ENCODE data around the gene SMPX.

SMPX gene

DNA sequence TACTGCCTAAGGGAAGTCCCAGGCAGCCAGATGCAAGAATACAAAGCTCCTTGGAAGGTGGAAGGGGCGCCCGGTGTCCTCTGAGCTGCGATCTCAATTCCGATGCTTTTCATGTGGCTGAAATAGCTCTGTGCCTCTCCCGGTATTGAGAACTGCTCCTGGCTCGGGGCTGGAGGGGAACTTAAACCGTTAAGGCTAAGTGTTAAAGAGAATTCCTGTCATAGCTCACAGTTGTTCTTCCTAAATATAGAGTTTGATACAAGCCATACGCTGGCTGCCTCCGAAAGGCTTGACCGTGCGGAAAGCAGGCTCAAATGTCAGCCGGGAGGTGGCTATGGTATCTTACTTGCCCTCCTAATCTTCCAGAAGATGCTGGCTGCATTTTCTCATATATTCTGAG is at the start of gene SMPX:
SMPX (minus strand) TSS at position 157 of the 400 bp plus-strand sequence. CDS start 3,826 bp downstream, outside the sequence.
- no peaks in the 10 kb centered on the region for H3K4me1 ChIP-seq (ENCODE audit: control insufficient read depth in 2 of 2, insufficient read depth in 2 of 2, low read length in 2 of 2)
- H3K9me3 ChIP-seq (ENCODE audit: control insufficient read depth in 2 of 2, low read length in 2 of 2): no peaks in the 10 kb centered on the region
- H3K36me3 ChIP-seq (ENCODE audit: control insufficient read depth in 2 of 2, insufficient read depth in 2 of 2, low read length in 2 of 2): no peaks in the 10 kb centered on the region
- no peak within 1 kb of the TSS for H3K9ac ChIP-seq (ENCODE audit: low read depth in 1 of 2, low read length in 2 of 2)
- no peak within 1 kb of the TSS for H3K27ac ChIP-seq (ENCODE audit: low read depth in 2 of 2, low read length in 2 of 2)
- H3K4me3 ChIP-seq (ENCODE audit: low read length in 2 of 2): no peak within 1 kb of the TSS
- H3K27me3 ChIP-seq (ENCODE audit: control insufficient read depth in 2 of 2, insufficient read depth in 2 of 2, low read length in 2 of 2): peaks cover 0 to 5% of the 10 kb centered on the region in 2 donors

DNA sequence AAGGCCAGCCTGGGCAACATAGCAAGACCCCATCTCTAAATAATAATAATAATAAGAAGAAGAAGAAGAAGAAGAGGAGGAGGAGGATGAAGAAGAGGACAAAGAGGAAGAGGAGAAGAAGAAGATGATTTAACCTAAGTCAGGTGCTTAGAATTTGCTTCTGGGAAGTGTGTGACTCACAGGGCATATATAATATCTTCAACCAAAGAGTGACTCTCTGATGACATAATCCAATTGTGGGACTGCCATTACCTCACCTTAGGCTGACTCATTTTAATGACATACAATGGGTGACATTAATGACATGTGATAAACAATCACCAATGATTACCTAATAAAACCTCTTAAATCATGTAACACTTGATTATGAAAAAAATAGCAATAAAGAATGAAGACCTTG is 48.8 kb upstream of the SMPX start:
- H3K27ac ChIP-seq (ENCODE audit: low read depth in 2 of 2, low read length in 2 of 2): no peak overlapping the region
- H3K4me1 ChIP-seq (ENCODE audit: control insufficient read depth in 2 of 2, insufficient read depth in 2 of 2, low read length in 2 of 2): no peaks in the 10 kb centered on the region
- no peaks in the 10 kb centered on the region for H3K27me3 ChIP-seq (ENCODE audit: control insufficient read depth in 2 of 2, insufficient read depth in 2 of 2, low read length in 2 of 2)

DNA sequence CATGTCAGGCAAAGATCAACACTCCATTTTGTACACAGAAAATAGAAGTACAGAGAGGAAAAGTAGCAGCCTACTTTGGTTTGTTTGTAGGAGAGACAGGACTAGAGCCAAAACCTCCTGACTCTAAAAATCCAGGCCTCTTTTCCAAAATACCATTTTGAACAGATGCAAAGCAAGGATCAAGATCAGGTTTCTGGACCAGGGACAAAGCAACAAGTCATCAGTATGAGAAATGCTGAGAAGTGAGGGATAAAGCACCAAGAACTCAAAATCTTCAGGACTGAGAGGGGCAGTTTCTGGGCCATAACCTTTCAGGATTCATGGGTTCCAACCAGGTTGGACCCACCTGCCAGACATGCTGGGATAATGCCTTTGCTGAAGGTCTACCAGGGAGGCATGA is 44.9 kb upstream of the SMPX start:
- Histone ChIP-seq H3K9ac (ENCODE audit: low read depth in 1 of 2, low read length in 2 of 2) (no peak overlapping the region), H3K27ac (ENCODE audit: low read depth in 2 of 2, low read length in 2 of 2) (no peak overlapping the region), H3K36me3 (ENCODE audit: control insufficient read depth in 2 of 2, insufficient read depth in 2 of 2, low read length in 2 of 2) (no peaks in the 10 kb centered on the region), H3K4me1 (ENCODE audit: control insufficient read depth in 2 of 2, insufficient read depth in 2 of 2, low read length in 2 of 2) (peaks cover 2 to 9% of the 10 kb centered on the region in 2 donors), H3K4me3 (ENCODE audit: low read length in 2 of 2) (no peak overlapping the region), H3K27me3 (ENCODE audit: control insufficient read depth in 2 of 2, insufficient read depth in 2 of 2, low read length in 2 of 2) (no peaks in the 10 kb centered on the region), H3K9me3 (ENCODE audit: control insufficient read depth in 2 of 2, low read length in 2 of 2) (no peaks in the 10 kb centered on the region)

More for the DNA sequence above, 48.8 kb upstream of the SMPX start:
- no peak overlapping the region for H3K4me3 ChIP-seq (ENCODE audit: low read length in 2 of 2)
- no peaks in the 10 kb centered on the region for H3K36me3 ChIP-seq (ENCODE audit: control insufficient read depth in 2 of 2, insufficient read depth in 2 of 2, low read length in 2 of 2)
- H3K9ac ChIP-seq (ENCODE audit: low read depth in 1 of 2, low read length in 2 of 2): no peak overlapping the region
- no peaks in the 10 kb centered on the region for H3K9me3 ChIP-seq (ENCODE audit: control insufficient read depth in 2 of 2, low read length in 2 of 2)

DNA sequence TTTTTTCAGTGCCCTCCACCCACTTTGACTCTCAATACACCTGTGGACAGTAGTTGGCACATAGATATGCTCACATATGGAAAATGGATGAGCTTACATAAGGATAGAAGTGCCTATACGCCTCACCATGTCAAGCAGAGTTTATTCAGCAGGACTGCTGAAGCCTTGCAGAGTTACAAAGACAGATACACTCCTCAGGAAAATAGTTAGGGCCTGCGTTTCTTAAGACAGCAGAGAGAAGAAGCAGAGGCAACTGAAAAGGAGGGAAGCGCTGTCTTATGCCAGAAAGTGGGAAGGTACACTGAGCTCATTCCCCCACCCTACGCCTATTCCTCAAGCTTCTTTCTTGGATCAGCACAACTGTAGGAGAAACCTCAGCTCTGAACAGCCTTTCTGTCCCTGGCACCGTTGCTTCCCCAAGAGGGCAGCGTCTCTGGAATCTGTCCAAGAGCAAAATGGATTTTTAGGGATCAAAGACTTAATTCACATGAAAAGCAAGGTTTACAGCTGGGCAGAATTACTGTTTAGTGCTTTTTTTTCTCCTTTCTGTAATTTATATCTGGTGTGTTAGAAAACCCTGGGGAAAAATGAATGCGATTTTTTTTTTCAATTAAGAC is 44.2 kb upstream of the SMPX start:
- Histone ChIP-seq H3K4me1 (ENCODE audit: control insufficient read depth in 2 of 2, insufficient read depth in 2 of 2, low read length in 2 of 2) (peaks cover 2 to 9% of the 10 kb centered on the region in 2 donors), H3K9ac (ENCODE audit: low read depth in 1 of 2, low read length in 2 of 2) (no peak overlapping the region), H3K36me3 (ENCODE audit: control insufficient read depth in 2 of 2, insufficient read depth in 2 of 2, low read length in 2 of 2) (no peaks in the 10 kb centered on the region), H3K27me3 (ENCODE audit: control insufficient read depth in 2 of 2, insufficient read depth in 2 of 2, low read length in 2 of 2) (no peaks in the 10 kb centered on the region), H3K4me3 (ENCODE audit: low read length in 2 of 2) (no peak overlapping the region), H3K9me3 (ENCODE audit: control insufficient read depth in 2 of 2, low read length in 2 of 2) (no peaks in the 10 kb centered on the region), H3K27ac (ENCODE audit: low read depth in 2 of 2, low read length in 2 of 2) (no peak overlapping the region)

DNA sequence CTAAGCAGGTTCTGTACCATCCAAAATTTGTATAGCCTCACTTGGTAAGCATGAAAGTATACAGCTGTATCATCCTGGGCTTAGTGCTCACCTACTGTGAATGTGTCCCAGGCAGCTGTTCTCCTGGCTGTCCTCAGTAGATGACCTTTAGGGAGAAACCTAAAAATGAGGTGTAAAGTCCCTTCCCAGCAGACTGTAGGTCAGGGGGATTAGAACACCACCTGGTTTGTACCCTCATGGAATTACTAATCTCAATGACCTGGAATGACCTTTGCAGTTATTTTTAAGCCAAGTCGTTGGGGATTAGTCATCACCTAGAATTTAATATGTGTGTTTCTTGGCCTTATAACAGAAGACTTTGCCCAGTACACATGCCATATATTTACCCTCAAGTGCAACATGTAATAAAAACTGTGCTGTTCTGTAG is 42.4 kb upstream of the SMPX start:
- no peaks in the 10 kb centered on the region for H3K36me3 ChIP-seq (ENCODE audit: control insufficient read depth in 2 of 2, insufficient read depth in 2 of 2, low read length in 2 of 2)
- no peak overlapping the region for H3K27ac ChIP-seq (ENCODE audit: low read depth in 2 of 2, low read length in 2 of 2)
- peaks cover 2 to 9% of the 10 kb centered on the region in 2 donors for H3K4me1 ChIP-seq (ENCODE audit: control insufficient read depth in 2 of 2, insufficient read depth in 2 of 2, low read length in 2 of 2)
- H3K27me3 ChIP-seq (ENCODE audit: control insufficient read depth in 2 of 2, insufficient read depth in 2 of 2, low read length in 2 of 2): no peaks in the 10 kb centered on the region
- no peaks in the 10 kb centered on the region for H3K9me3 ChIP-seq (ENCODE audit: control insufficient read depth in 2 of 2, low read length in 2 of 2)
- H3K4me3 ChIP-seq (ENCODE audit: low read length in 2 of 2): no peak overlapping the region
- no peak overlapping the region for H3K9ac ChIP-seq (ENCODE audit: low read depth in 1 of 2, low read length in 2 of 2)

DNA sequence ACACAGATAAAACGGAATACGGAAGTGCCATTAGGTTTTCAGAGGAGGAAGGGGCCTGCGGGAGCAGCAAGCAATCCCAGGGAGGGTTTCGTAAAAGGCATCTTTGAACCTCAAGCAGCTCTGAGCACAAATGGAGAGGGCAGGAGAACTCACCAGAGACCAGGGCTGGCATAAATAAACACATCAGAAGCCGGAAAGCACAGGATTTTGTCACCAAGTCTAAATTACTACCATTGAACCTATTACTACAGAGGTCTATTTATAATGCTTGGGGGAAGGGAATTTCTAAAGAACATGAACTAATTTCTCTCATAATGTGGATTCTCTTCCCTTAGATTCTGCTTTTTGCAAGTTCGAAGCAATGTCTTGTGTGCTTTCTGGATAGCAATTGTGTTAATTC is 41.9 kb upstream of the SMPX start:
- Histone ChIP-seq H3K27ac (ENCODE audit: low read depth in 2 of 2, low read length in 2 of 2) (no peak overlapping the region), H3K36me3 (ENCODE audit: control insufficient read depth in 2 of 2, insufficient read depth in 2 of 2, low read length in 2 of 2) (no peaks in the 10 kb centered on the region), H3K27me3 (ENCODE audit: control insufficient read depth in 2 of 2, insufficient read depth in 2 of 2, low read length in 2 of 2) (no peaks in the 10 kb centered on the region), H3K4me1 (ENCODE audit: control insufficient read depth in 2 of 2, insufficient read depth in 2 of 2, low read length in 2 of 2) (peaks cover 2 to 9% of the 10 kb centered on the region in 2 donors), H3K9ac (ENCODE audit: low read depth in 1 of 2, low read length in 2 of 2) (no peak overlapping the region), H3K9me3 (ENCODE audit: control insufficient read depth in 2 of 2, low read length in 2 of 2) (no peaks in the 10 kb centered on the region), H3K4me3 (ENCODE audit: low read length in 2 of 2) (no peak overlapping the region)

DNA sequence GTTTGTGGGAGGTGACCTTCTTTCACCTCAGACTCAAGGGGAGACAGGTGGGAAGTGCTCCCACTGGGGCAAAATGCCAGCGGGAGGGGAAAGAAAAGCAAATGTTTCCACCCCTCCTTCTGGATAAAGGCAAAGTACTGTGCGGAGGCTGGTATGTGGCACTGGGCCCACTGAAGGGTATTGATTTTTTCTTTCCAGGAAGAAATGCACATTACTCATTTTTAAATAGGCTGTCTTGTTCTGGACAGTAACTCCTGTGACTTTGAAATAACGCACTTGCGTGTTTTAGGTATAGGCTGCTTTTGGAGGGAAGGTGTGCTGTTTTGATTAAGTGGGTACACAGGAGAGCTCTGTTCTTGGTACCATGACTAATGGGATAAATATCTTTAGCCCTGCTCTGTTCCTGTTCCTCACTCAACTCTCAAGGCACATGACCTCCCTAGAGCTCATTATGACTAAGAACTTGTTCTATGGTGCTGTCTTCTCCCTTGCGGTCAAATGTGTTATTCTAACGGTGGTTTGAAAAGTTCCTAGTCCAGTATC is 40.8 kb upstream of the SMPX start:
- Histone ChIP-seq H3K9me3 (ENCODE audit: control insufficient read depth in 2 of 2, low read length in 2 of 2) (no peaks in the 10 kb centered on the region), H3K4me1 (ENCODE audit: control insufficient read depth in 2 of 2, insufficient read depth in 2 of 2, low read length in 2 of 2) (peaks cover 2 to 9% of the 10 kb centered on the region in 2 donors), H3K4me3 (ENCODE audit: low read length in 2 of 2) (no peak overlapping the region), H3K36me3 (ENCODE audit: control insufficient read depth in 2 of 2, insufficient read depth in 2 of 2, low read length in 2 of 2) (no peaks in the 10 kb centered on the region), H3K27ac (ENCODE audit: low read depth in 2 of 2, low read length in 2 of 2) (no peak overlapping the region), H3K27me3 (ENCODE audit: control insufficient read depth in 2 of 2, insufficient read depth in 2 of 2, low read length in 2 of 2) (no peaks in the 10 kb centered on the region), H3K9ac (ENCODE audit: low read depth in 1 of 2, low read length in 2 of 2) (no peak overlapping the region)

DNA sequence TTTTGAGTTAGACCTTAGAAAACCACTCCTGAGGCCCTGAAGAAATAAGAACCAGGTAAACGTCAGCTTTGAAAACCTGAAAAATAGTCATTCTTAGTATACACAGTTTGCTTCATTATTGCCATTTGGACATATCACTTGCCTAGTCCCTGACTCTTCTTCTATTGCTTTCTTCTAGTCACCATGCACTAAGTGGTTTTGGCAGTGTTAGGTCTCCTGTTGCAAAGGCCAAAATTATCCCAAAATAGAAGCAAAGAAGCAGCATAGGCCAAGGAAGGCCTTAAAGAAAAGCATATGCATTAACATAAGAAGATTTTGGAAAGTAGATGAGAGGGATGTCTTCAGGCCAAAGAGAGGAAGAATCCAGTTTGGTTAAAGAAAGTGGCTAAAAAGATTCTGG is 24.1 kb upstream of the SMPX start:
- Histone ChIP-seq H3K4me3 (ENCODE audit: low read length in 2 of 2) (no peak overlapping the region), H3K9me3 (ENCODE audit: control insufficient read depth in 2 of 2, low read length in 2 of 2) (no peaks in the 10 kb centered on the region), H3K27me3 (ENCODE audit: control insufficient read depth in 2 of 2, insufficient read depth in 2 of 2, low read length in 2 of 2) (no peaks in the 10 kb centered on the region), H3K4me1 (ENCODE audit: control insufficient read depth in 2 of 2, insufficient read depth in 2 of 2, low read length in 2 of 2) (no peaks in the 10 kb centered on the region), H3K27ac (ENCODE audit: low read depth in 2 of 2, low read length in 2 of 2) (no peak overlapping the region), H3K9ac (ENCODE audit: low read depth in 1 of 2, low read length in 2 of 2) (no peak overlapping the region), H3K36me3 (ENCODE audit: control insufficient read depth in 2 of 2, insufficient read depth in 2 of 2, low read length in 2 of 2) (no peaks in the 10 kb centered on the region)

DNA sequence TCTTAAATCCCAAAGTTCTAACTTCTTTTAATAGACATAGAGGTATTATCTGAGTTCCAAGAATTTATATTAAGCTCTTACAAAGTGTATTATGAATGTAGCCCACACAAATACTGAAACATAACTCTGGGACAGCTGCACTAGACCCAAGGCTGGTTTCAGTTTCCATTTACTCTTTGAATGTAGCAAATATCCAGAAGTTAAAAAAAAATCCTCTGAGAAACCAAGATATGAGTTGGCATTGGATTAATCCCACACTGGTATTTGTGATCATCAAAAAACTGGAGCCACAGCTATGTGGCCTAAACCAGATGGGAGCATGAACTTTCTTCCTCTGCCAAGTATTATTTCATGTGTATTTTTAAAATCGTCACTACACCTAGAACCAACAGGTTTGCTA is 23.6 kb upstream of the SMPX start:
- H3K27me3 ChIP-seq (ENCODE audit: control insufficient read depth in 2 of 2, insufficient read depth in 2 of 2, low read length in 2 of 2): no peaks in the 10 kb centered on the region
- H3K9me3 ChIP-seq (ENCODE audit: control insufficient read depth in 2 of 2, low read length in 2 of 2): no peaks in the 10 kb centered on the region
- no peaks in the 10 kb centered on the region for H3K4me1 ChIP-seq (ENCODE audit: control insufficient read depth in 2 of 2, insufficient read depth in 2 of 2, low read length in 2 of 2)
- H3K27ac ChIP-seq (ENCODE audit: low read depth in 2 of 2, low read length in 2 of 2): no peak overlapping the region
- H3K4me3 ChIP-seq (ENCODE audit: low read length in 2 of 2): no peak overlapping the region
- H3K36me3 ChIP-seq (ENCODE audit: control insufficient read depth in 2 of 2, insufficient read depth in 2 of 2, low read length in 2 of 2): no peaks in the 10 kb centered on the region
- no peak overlapping the region for H3K9ac ChIP-seq (ENCODE audit: low read depth in 1 of 2, low read length in 2 of 2)

DNA sequence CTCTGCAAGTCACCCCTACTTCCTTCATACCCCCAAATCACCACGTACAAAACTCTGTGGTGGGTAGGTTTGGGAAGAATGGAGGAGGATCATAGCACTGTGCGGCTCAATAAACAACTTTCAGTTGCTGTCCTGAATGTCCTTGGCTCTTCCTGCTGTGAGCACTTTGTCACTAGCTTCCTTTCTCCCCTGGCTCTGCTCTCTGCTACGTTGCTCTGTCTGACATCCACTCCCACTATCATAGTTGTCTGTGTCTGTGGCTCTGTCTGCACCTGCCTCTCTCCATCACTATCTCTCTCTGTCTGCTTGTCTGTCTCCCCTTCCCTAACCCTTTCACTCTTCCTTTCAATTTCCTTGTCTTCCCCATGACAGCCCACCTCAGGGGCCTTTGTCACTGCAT is 21.2 kb upstream of the SMPX start:
- H3K27ac ChIP-seq (ENCODE audit: low read depth in 2 of 2, low read length in 2 of 2): no peak overlapping the region
- H3K9me3 ChIP-seq (ENCODE audit: control insufficient read depth in 2 of 2, low read length in 2 of 2): no peaks in the 10 kb centered on the region
- H3K4me3 ChIP-seq (ENCODE audit: low read length in 2 of 2): no peak overlapping the region
- H3K36me3 ChIP-seq (ENCODE audit: control insufficient read depth in 2 of 2, insufficient read depth in 2 of 2, low read length in 2 of 2): no peaks in the 10 kb centered on the region
- H3K4me1 ChIP-seq (ENCODE audit: control insufficient read depth in 2 of 2, insufficient read depth in 2 of 2, low read length in 2 of 2): no peaks in the 10 kb centered on the region
- no peak overlapping the region for H3K9ac ChIP-seq (ENCODE audit: low read depth in 1 of 2, low read length in 2 of 2)
- no peaks in the 10 kb centered on the region for H3K27me3 ChIP-seq (ENCODE audit: control insufficient read depth in 2 of 2, insufficient read depth in 2 of 2, low read length in 2 of 2)
